NOMO-1 treated with dmso at 0.1 percent for 144 hours (cell line): ENCODE measurements around the gene ODAD4.
A peak's percentile ranks its signal among the peaks of the same experiment; 100 is the strongest.

Source experiments
- DNase-seq: peaks from one replicate; lab custom pipeline; 2025; ENCODE audit not compliant: unreplicated experiment; lab: John Stamatoyannopoulos, UW

ODAD4 gene, protein sequence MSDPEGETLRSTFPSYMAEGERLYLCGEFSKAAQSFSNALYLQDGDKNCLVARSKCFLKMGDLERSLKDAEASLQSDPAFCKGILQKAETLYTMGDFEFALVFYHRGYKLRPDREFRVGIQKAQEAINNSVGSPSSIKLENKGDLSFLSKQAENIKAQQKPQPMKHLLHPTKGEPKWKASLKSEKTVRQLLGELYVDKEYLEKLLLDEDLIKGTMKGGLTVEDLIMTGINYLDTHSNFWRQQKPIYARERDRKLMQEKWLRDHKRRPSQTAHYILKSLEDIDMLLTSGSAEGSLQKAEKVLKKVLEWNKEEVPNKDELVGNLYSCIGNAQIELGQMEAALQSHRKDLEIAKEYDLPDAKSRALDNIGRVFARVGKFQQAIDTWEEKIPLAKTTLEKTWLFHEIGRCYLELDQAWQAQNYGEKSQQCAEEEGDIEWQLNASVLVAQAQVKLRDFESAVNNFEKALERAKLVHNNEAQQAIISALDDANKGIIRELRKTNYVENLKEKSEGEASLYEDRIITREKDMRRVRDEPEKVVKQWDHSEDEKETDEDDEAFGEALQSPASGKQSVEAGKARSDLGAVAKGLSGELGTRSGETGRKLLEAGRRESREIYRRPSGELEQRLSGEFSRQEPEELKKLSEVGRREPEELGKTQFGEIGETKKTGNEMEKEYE

DNA sequence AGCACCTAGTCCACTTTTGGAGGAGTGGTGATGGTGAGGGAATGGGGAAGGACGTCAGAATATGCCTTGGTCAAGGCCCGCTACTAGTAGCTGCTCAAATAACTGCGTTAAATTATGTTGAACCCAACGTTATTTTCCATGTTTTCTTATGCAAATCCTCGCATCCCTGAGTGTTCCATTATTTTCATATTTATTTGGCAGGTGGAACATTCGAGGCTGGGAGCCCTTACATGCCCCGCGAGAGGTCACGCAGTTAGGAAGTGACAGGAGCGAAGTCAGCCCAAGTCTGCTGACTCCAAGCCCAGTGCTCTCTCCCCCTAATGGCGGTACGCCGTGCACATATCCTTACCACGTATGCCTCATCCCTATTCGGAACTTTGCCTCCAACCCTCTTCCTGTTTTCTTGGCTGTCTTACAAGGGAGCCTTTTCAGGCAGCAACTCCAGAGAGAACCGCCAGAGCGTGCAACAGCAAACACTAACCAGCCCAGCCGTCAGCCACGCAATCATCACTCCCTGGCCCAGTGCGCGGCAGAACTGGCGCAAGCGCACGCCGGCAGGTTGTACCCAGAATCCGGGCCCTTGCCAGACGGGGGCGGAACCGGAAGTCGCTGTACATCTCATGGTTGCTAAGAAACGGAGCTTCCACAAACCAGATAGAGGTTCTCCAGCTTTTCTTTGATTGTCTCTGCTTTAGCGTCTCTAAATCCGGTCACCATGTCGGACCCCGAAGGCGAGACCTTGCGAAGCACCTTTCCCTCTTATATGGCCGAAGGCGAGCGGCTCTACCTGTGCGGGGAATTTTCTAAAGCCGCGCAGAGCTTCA, at the start of gene ODAD4:
ODAD4 (plus strand) TSS at position 609 of the 824 bp plus-strand sequence; CDS start at position 716, 107 bp downstream.
- DNase-seq = peak; percentile 97

DNA sequence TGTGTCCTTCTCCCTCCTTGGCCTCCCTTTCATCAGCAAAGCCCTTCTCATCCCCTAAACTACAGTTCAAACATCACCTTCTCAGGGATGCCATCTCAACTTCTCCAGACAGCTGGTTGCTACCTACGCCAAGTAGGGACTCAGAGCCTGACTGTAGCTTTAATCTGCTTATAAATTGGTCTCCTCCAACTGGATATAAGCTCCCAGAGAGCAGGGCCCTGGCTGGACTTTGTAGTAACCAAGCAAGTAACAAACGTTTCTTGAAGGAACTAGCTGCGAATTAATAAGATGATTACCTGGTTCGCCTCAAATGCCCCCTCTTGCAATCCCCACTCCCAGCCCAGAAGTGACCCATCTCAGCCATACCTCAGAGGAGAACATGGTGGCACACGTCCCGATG, 47.7 kb upstream of the ODAD4 start:
- DNase-seq = no peak

DNA sequence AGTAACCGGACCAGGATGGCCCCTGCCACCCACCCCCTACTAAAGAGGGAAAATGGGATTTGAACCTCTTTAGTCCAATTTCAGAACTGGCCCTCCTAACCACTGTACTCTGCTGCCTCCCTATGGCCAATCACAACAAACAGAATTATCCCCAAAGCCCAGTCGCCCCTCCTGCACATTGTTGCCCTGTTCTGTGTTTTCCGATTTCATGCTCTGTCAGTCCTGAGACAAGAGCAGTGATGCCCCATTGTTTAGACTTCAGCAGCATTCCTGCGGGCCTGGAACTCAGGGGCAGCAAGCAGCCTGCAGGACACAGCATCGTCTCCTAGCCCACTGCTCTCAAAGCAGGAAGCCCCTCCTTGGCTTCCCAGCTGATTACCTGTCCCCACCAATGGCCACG, 44.7 kb upstream of the ODAD4 start:
- DNase-seq = no peak

DNA sequence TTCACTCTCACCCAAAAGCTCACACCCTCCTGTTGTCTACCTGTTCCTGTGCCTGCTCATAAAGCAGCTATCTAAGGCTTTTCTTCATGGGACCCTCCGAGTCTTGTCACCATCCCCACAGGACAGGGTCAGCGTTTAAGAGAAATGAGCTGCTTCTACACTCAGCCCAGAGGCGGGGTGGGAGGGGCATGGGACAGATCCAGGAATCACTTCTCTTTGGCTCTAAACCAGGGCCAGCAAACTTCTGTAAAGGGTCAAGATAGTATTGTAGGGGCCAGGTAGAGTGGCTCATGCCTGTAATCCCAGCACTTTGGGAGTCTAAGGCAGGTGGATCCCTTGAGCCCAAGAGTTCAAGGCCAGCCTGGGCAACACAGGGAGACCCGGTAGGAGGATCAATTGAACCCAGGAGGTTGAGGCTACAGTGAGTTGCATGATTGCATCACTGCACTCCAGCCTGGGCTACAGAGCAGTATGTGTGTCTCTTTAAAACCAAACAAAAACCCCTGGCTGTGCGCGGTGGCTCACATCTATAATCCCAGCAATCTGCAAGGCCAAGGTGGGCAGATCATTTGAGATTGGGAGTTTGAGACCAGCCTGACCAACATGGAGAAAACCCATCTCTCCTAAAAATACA, 42.0 kb upstream of the ODAD4 start:
- DNase-seq = no peak

DNA sequence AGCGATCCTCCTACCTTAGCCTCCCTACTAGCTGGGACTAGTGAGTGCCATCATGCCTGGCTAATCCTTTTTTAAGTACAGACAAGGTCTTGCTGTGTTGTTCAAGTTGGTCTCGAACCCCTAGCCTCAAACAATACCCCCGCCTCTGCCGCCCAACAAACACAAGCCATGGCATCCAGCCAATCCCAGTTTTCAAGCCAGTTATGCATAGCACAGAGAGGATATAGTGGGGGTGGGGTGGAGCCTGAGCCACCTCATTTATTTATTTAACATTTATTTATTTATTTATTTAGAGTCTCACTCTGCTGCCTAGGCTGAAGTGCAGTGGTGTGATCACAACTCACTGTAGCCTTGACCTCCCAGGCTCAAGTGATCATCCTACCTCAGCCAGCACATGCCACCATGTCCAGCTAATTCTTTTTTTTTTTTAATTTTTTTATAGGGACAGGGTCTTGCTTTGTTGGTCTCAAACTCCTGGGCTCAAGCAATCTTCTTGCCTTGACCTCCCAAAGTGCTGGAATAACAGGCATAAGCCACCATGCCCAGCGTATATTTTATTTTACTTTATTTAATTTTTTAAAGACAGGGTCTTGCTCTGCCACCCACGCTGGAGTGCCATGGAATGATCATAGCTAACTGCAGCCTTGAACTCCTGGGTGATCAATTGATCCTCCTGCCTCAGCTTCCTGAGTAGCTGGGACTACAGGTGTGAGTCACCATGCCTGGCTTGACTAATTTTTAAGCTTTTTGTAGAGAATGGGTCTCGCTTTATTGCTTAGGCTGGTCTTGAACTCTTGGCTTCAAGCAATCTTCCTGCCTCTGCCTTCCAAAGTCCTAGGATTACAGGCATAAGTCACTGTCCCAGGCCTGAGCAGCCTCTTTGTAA, 39.0 kb upstream of the ODAD4 start:
- no peak for DNase-seq

DNA sequence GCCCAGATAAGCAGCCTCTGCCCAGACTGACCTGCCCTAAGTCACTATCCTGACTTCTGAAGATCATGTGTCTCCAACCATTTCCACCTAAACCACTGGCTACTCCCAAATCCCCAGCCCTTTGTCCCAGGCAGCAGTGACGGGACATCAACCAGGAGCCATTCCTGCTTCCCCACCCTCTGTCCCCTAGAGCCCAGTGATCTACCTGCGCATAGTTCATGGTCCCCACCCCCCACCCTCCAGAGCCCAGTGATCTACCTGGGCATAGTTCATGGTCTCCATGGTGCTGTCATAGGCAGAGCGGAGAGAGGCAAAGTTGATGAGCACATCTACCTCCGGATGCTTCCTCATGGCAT, 38.4 kb upstream of the ODAD4 start:
- DNase-seq = no peak

DNA sequence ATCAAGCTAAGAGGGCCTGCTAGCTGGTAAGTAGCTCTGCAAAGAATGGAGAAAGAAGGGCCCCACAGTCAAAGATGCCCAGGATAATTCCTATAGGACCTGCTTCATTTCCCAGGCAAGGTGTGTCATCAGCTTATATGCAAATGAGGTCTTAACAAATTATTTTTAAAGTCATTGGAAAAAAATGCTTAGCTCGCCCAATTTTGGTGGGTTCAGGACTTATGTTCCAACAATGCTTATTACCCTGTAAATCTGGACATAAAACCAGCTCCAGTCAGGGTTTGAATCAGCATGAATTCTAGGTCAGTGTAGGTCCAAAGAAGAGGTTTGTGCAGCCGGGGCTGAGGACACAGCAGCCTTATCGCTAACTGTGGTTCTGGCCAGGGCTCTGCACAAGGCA, 37.0 kb upstream of the ODAD4 start:
- no peak for DNase-seq

DNA sequence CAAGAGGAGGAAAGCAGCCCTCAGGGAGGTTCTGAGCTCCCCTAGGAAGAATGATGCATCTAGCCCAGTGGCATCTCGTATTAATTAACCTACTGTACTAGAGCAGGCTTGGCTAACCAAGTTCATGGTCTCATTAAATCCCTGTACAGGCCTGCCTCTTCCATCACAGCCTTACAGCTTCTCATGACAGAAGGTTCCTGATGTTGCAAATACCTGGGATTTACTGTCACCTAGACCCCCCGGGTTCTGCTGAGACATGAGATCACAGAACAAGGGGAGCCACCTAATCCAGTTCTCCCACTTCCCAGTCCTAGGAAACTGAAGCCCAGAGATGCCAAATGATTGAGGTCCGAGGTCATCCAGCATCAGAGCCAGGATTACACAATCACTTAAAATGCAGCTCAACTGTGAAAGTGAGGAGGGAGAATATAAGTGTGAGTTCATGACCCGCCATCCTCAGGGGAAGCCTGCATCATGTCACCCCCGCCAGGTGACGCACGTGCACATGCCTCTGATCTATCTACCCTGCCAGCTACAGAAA, 35.6 kb upstream of the ODAD4 start:
- DNase-seq = no peak

DNA sequence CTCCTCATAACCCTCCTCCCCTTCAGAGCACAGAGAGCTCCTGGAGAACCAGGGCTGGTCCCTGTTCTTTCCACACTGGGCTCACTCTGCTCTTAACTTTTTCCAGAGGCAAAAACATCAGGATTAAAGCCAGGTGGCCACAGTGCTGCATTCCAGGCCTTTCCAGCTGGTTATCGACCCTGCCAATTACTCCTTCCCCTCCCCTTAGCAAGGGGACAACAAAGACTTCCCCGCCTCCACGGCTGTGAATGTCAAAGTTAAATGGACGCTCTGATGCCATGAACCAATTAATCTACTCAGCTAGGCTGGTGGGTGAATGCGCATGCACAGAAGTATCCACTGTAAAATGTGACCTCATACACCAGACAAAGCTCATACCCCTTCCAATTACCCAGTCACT, 34.8 kb upstream of the ODAD4 start:
- no peak for DNase-seq

DNA sequence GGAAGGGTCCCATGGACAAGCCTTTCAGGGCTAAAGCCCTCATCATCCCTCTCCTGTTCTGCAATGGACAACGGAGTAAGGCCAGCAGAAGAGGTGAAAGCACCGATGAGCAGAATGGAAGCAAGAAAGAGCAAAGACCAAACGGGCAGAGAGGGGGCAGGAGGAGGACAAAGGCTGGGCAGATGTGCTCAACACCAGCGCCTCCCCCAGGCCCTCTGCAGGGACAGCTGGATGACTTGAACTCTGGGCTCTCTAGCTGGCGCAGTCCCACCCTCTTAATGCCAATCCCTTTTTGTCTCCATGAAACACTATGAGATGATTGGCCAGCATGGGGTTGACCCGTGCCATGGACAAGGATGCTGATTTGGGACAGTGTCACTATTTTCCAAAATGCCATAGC, 33.7 kb upstream of the ODAD4 start:
- no peak for DNase-seq

DNA sequence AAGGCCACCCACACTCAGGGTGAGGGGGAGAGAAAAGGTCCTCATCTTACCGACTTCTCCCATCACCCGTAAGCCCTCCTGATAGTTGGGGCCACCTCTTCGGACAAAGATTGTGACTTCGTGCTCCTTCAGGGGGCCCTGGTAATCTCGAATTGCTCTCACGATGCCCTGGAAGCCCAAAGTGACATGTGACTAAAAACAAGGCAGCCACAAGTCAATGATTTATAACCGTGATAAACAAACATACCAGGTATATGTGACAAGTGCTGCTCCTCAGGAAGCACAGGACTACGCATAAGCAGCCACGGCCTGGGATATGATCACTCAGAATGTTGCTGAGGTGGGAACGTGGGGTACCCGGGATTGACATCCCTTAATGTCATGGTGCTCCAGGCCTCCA, 28.8 kb upstream of the ODAD4 start:
- no peak for DNase-seq

DNA sequence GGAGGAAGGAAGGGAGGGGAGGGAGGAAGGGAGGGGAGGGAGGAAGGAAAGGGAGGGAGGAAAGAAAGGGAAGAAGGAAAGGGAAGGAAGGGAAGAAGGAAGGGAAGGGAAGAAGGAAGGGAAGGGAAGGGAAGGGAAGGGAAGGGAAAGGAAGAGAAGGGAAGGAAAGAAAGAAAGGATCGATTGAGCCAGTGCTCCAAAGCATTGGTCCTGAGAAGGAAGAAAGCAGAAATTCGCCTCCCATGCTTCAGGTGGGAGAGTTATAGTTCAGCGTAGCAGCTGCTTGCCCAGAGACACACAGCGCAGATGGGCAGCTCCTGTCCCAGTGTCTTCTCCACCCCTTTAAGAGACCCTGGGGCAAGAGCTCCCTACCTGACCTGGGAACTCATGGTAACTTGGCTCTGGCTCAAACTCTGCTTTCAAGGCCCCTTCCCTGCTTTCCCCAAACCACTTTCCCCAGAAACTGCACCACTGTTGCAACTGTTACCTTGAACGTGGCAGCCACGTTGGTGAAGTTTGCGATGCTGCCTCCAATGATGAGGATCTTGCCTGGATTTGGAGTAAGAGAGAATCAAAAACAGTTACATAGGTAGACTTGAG, 26.1 kb upstream of the ODAD4 start:
- no peak for DNase-seq

DNA sequence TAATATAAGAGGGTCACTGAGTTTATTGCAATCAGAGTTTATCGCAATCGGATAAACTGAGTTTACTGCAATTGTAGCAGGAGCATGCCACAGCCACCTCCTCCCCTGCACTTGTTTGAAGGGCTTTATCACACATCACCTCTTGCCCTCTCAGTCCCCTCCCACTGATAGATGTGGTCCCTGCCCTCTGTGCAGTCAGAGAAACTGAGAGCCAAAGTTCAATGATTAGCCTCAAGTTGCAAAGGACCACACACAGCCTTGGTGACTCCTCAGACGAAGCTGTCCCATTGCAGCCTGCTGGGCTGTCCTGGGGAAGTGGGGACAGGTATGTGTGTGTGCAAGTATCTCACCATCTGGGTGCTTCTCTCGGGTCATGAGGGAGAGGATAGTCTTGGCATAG, 25.2 kb upstream of the ODAD4 start:
- DNase-seq = no peak

DNA sequence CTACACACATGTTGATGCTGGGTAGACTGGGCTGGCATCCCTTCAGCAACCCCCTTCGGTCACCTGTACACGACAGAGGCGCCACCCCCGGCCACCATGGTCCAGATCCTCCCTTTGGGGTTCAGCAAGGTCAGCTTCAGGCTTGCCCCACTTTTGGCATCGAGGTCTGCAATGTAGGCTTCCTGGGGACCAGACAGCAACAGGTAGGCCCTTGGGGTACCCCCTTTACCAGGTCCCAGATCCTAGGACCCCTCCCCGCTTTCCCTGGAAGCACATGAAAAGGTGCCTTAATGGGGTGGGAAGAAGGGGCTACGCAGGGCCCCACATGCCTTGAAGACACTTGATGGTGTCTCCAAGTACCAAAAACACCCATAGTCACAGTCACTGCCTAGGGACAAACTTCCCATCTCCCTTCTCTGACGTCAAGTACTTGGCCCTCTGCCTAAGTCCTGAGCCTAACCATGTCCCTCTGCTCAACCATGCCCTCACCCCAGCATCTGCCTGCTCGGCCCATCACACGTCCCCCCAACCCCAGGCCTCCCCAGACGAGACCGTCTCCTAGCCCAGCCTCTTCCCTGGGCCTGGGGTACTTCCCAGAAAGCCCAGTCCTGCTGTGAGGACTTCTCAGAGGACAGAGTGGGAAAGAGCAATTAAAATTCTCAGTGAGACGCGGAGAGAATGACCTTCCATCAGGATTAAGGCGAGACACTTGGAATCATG, 23.8 kb upstream of the ODAD4 start:
- no peak for DNase-seq

DNA sequence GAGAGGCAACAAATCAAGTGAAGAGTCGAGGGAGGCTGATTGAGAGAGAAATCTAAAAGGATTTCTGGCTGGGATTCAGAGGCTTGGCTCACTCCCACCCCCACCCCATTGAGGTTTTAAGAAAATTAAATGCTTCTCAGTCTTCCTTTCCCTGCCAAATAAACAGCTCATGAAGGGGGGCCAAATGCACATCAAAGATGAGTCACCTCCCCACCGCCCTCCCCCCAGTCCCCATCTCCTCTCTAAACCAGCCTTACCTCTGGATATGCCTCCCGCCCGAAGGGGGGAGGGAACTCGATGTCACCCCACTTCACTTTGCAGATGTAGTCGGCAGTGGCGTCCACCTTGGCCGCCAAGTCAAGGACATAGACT, 23.2 kb upstream of the ODAD4 start:
- no peak for DNase-seq

DNA sequence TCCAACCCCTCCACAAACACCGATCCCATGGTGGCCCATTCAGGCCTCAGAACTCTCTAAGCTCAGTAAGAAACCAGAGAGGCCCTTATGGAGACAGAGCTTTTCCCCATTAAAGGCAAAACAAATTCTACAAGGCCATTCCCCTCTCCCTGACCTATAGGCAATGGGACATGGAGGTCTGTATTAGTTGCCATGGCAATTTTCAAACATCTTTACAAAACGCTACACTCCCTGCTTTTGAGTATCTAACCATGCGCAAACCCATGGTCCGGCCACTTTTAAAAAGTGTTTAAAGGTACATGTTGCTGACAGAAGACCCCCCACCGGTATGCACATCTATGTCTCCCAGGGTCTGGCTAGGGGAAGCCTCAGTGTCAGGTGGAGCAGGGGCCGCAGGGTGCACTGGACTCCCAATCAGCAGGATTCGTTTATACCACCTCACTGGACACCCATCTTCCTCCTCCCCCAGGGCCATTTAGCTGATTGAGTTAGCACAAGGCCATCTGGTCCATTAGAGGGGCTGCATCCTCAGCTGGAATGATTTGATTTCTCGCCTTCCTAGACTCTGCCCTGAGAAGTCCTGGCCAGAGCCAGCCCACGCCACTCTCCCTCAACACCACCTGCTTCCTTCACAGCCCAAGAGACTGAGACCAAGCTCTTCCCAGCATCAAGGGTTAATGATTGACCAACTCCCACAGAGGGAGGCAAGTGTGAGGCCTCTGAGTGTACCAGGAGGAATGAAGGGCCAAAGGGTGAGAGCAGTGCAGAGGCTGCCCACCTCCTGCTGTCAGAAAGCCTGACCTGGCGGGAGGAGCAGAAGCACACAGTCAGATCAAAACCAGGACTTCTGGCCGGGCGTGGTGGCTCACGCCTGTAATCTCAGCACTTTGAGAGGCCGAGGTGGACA, 22.5 kb upstream of the ODAD4 start:
- no peak for DNase-seq

DNA sequence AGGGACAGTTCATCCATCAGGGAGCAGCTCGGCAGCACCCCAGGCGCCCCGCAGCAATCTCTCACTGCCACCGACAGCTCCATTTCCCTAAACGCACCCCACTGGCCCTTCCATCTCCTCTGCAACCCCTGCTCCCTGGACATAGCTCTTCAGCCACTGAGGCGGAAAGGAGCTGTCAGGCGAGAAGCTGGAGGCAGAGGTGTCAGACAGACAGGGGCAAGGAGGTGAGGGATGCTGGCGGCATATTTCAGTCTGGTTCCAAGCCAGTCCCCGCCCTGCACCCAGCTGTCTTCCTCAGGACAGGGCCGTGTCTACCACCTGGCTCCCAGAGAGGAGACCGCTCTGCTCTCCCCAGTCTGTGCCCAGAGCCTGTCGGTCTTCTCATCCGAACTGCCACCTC, 21.3 kb upstream of the ODAD4 start:
- no peak for DNase-seq

DNA sequence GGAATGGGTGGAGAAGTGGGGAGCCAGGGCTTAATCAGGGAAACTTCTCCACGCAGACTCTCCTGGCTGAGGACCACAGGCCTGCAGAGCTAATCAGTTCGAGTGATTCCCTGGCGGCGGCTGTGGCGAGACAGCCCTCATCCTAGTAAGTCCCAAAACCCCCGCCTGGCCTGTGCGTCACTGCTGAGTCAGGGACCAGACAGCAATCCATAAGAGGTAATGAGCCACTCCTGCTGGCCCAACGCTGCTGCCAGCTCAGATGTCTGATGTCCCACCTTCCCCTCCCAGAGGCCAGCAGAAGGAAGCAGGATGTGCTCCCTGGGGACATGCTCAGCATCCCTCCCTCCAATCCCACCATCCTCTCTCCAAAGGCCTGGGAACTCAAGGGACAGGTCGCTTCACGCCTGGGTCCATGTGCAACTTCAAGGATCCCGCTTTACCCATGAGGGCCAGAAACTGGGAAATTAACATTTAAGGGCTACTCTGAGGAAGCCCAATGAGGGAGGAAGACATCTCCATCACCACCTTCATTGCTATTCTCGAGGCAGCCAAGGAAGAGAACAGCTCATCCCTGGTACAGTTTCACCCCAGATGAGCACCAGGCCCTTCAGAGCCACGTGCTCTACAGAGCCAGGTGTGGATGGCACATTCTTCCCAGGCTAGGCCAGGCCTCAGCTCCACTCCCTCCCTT, 19.6 kb upstream of the ODAD4 start:
- no peak for DNase-seq
